ENCODE data around the gene TGFBR2.

Gene TGFBR2

DNA sequence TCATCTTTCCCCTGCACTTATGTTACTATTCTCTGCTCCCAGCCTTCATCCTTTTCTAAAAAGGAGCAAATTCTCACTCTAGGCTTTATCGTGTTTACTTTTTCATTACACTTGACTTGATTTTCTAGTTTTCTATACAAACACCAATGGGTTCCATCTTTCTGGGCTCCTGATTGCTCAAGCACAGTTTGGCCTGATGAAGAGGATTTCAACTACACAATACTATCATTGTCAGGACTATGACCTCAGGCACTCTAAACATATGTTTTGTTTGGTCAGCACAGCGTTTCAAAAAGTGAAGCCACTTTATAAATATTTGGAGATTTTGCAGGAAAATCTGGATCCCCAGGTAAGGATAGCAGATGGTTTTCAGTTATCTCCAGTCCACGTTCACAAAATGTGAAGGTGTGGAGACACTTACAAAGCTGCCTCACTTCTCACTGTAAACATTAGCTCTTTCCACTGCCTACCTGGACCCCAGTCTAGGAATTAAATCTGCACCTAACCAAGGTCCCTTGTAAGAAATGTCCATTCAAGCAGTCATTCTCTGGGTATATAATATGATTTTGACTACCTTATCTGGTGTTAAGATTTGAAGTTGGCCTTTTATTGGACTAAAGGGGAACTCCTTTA is 86.2 kb downstream of the TGFBR2 start:
- DNase-seq (ENCODE audit: low read depth) = no peak

DNA sequence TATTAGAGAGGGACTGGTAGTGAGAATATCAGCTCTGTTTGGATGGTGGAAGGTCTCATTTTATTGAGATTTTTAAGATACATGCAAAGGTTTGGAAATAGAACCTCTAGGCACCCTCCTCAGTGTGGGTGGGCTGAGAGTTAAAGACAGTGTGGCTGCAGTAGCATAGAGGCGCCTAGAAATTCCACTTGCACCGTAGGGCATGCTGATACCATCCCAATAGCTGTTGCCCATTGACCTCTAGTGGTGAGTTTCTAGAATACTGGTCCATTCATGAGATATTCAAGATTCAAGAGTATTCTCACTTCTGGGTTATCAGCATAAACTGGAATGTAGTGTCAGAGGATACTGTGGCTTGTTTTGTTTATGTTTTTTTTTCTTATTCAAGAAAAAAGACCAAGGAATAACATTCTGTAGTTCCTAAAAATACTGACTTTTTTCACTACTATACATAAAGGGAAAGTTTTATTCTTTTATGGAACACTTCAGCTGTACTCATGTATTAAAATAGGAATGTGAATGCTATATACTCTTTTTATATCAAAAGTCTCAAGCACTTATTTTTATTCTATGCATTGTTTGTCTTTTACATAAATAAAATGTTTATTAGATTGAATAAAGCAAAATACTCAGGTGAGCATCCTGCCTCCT is 87.2 kb downstream of the TGFBR2 start:
- DNase-seq (ENCODE audit: low read depth) = no peak

DNA sequence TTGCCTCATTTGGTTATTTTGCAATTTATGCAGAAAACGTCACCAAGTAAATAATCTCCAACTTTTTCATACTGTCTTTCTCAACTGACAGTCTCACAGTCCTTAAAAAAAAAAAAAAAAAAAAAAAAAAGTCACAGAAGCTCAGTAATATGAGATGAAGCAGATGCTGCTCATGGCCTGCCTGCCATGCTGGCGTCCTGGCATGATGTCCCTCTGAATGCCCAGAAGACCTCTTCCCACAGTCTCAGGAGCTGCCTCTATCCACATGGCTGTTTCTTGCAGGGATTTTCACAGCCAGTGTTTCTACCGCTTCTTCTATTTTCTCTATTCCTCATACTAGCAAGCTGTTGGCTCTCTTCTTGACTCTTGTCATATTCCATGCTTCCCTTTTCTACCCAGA is 87.7 kb downstream of the TGFBR2 start:
- DNase-seq (ENCODE audit: low read depth) = no peak

DNA sequence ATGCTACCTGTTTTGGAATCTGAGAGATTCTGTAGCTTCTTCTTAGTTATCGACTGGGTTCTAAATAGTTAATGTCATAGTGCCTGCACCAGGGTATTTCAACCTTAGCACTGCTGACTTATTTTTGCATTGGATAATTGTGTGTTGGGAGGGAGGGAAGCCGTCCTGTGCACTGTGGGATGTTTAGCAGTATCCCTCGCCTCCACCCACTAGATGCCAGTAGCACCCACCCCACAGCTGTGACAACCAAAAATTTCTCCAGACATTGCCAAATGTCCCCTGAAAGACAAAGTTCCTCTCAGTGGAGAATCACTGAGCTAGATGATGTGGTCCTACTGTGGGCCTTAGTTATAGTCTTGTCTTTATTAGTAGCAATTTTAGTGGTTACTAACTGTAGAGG is 88.3 kb downstream of the TGFBR2 start:
- no peak for DNase-seq (ENCODE audit: low read depth)

DNA sequence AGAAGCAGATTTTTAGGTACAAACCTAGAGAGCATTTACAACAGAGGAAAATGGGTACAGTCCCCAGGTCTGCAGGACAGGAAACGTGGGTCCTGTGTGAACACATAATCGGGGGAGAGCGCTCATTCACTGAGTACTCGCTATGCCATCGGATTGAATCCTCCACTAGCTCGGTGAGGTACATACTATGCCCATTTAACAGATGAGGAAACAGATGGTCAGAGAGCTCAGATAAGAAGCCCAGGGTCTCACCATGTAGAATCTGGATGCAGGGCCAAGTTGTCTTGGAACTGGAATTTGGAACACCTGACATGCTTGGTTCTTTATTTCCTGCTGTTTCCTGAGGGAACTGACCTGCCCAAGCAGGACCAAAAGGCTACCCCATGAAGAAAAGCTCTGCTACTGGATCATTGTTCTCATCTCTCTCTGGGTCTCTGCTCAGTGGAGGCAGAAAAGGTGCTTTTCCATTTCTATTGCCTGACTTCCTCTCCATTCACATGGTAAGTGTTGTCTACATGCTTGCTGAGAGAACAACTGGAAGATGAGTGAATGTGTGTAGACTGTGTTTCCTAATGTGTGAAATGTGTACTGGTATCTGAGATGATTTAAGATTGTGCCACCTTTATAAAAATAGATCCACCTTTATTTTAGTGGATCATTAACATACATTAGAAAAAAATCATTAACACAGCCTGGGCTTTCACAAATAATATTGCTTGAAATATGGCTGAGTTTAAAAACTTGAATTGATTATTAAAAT is 89.1 kb downstream of the TGFBR2 start:
- no peak for DNase-seq (ENCODE audit: low read depth)

DNA sequence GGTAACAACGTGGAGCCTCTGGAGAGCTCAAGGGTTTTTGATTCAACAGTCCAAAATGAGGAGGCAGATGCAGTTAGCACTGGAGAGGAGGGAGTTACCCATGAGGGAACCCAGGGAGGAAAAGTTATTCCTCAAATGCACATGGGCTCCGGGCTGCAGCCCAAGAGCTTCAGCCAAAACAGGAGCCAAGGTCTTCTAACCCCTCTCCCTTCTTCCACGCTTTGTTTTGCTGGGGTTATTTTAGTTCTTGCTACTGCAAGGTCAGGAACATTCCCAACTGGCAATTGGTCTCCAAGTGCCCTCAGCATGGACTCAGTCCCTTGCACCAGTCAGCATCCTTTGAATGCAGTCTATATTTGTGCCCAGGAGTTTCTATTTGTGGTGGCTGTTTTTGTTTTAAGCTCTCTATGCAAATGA is 90.0 kb downstream of the TGFBR2 start:
- DNase-seq (ENCODE audit: low read depth) = no peak

DNA sequence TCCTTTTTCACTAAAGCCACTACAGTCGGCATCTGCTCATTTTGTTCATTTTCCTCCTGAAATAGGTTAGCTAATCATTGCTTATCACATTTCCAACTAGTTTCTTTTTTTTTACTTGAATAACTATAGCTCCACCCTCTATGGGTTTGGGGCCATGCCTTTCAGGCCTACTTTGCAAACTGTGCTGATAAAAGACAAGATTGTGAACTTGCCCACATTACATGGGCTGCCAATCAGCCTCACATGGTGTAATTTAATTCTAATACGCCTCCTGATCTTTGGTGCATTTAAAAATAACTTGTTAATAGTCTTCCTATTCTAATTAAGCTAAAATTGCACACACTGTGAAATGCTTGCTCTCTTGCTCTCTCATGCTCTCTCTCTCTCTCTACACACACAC is 90.5 kb downstream of the TGFBR2 start:
- no peak for DNase-seq (ENCODE audit: low read depth)

DNA sequence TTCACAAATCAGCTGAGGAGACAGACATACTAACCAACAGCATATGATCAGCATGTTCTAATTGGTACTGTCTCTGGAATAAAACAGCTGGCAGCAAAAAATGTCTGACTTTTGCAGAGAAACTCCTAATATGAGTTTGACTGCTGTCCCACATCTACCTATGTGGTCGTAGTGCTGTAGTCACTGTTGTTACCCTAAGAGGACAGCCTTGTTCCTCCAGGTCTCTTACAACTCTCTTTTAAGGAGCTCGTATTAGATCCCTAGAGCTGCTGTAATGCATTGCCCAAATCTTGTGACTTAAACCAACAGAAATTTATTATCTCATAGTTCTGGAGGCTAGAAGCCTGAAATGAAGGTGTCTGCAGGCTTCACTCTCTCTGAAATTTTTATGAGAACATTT is 92.1 kb downstream of the TGFBR2 start:
- no peak for DNase-seq (ENCODE audit: low read depth)

DNA sequence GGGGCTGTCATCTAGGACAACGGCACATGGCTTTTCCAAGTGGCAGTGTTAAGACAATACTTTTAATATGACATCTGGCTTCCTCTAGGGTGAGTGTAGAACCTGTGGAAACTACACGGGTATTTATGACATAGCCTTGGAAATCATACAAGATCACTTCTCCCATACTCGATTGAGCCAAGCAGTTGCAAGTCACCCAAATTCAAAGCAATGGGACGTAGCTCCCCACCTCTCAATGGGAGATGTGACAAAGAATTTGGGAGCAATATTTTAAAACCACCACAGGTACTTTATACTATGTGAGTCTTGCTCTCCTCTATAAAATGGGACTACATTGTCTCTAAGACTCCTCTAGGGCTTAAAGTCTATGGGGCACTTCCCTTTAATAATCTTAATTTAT is 93.5 kb downstream of the TGFBR2 start:
- DNase-seq (ENCODE audit: low read depth) = no peak

DNA sequence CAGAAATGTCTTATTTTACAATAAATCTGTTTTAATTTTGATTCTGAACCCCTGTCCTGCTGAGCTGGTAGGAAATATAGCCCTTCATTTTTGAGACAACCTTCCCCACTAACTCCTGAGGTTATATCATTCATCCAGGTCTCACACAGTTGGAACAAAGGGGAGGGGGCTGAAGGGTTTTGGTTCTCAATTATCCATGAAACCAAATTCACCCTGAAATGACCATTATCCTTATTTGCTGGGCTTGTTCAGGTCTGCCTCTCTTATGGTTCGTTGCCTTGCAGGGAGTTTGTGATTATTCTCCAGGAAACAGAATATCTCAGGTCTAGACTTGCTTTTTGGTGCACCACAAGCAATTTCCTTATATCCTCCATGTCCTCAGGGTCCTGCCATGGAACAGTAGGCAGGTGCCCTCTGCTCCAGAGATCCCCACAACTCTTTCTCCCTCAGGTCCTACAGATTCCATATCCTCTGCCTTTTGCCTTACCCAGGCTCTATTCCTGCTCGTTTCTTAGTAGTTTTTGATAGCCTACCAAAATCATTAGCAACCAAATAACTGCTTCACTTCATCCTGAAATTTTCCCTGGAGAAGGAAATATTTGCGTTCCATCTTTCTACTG is 94.4 kb downstream of the TGFBR2 start:
- no peak for DNase-seq (ENCODE audit: low read depth)

DNA sequence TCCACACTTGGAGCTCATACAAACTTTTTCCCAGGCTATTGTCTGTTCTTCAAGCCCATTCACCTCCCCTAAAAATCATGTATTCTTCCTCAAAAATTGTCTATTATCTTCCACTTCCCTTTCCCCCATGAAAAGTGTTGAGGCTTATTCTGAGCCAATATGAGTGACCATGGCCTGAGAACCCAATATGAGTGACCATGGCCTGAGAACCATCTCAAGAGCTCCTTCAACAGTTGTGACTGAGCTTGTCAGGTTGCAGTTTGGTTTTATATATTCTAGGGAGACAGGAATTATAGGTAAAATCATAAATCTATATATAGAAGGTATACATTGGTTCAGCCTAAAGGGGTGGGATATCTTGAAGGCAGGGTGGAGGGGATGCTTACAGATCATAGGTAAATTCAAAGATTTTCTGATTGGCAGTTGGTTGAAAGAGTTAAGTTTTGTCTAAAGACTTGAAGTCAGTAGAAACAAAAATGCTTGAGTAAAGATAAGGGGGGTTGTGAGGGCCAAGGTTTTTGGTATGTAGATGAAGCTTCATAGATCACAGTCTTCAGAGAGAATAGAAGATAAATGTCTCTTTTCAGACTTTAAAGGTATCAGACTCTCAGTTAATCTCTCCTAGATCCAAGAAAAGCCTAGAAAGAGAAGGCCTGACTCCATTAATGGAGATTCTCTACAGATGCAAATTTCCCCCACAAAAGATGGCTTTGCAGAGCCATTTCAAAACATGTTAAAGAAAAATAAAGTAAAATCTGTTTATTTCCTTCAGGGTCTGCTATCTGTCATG is 95.8 kb downstream of the TGFBR2 start:
- DNase-seq (ENCODE audit: low read depth) = no peak

DNA sequence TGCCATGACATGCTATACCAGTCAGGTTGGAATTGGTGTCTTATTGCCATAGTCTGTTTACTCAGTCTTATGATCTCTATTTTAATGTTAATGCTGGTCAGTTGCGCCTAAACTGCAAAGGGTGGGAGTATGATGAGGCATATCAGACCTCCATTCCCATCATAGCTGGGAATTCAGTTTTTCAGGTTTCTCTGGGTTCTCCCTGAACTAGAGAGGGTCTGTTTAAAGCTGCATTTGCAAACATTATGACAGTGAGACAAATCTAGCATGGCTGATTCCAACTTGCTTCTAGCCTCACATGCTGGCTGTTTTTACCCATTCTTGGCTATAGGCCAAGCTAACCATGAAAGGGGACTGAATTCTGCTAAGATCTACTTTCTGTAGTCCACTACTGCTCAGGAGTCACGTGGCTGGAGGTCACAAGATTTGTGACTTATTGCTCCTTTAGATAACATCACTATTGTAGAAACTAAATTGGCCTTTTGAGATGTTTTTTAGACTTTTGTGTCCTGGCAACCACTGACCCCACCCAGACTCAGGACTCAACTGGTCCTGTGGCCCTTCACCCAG is 96.5 kb downstream of the TGFBR2 start:
- DNase-seq (ENCODE audit: low read depth) = no peak

DNA sequence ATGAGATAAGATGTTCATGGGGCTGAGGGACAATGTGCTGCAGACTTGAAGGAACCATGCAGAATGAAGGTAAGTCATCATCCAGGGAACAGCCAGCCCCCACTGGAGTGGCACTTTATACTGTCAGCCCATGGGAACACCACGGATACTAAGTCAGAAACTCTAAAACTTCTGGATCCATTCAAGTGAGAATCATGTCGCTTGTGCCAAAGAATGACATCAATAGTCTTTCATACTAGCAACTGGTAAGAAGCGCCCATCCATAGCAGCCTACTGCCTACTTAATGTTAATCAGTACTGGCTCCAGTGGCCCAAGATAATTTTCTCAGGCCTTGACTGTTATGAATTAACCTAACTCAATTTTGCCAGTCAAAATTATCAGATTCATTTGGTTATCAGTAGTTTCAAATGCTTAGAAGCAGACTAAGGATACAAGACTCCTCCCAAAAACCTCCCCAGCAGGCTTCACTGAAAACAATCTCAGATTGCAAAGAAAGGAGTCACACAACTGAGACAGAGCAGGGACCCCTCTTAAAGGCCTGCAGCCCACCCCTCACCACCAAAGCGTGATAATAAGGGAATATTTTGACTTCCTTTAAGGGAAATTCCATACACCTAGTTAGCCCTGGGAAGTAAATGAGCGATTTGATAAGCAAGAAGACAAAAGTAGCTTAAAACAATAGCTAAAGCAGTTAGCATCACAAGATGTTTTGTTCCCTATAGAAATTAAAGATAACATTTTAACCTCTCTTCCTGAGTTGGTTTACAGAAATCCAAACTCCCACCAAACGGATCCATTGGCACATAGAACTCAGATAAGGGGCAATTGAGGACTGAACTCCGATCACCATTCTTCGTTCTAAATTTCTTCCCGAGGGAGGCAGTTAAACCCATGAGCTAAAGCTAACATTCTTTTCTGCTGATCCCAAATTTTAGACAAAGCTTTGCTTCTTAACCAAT is 98.8 kb downstream of the TGFBR2 start:
- DNase-seq (ENCODE audit: low read depth) = no peak

DNA sequence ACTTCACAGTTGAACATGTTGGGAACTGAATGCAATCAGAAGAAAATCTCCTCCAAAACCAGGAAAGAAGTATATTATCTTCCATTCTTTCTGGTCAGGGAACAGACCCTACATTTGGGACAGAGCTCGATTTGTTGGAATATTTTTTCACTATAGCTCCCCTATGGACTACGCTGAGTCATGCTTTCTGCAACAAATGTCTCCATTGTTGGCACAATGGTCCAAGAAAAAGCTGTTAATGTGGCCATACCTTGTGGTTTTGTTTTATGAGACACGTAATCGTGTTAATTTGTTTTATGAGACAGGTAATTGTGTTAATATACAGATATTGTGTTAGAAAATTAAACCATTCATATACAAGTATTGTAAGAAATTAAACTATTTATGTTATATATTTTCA is 101.4 kb downstream of the TGFBR2 start:
- DNase-seq (ENCODE audit: low read depth) = no peak

DNA sequence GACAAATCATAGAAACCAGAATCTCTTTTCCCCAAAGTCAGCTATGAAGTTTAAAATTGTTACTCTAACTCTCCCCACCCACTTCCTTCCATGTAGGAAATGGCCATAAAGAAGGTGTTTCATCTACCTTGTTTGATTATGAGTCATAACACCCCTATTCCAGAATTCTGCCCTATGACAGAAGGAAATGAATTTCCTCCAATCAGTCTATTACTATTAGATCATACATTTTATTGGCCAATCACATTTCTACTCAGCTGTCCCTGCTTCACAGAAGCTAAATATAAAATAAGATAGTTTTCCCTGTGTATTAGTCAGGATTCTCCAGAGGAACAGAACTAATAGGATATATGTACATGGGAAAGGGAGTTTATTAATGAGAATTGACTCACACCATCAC is 102.1 kb downstream of the TGFBR2 start:
- DNase-seq (ENCODE audit: low read depth) = no peak

DNA sequence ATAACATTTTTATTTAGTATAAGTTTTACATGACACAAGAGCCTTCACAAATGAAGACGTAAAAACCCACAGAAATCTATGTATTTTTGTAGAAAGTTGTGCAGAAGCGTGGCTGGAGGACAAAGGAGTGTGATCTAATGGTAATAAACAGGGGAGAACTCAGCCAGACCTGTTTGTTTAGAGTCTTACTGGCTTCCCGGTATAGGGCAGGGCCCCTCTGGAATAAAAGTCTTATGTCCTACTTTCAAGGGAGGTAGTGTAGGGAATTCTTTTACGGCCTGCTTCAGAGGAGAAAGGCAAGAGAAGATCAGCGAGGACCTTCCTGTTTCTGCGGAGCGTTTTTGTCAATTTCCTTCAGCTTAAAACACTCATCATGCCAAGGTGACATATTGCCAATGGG is 103.6 kb downstream of the TGFBR2 start:
- DNase-seq (ENCODE audit: low read depth) = no peak

DNA sequence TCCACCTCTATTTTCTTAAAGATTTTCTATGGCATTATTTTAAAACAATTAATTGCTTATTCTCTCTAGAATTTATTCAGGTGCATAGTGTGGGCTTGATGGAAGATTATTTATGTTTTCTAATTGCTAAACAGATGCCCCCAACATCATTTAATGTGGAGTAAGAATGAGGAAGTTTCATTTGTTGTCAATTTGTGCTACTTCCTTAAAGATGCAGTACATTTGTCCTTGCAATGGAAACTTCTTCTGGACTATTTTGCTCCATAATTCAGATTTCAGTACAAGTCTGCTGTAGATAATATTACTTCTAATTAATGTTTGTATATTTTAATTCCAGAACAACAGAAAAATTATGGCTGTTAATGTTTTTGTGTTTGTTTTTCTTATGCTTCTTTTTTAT is 104.8 kb downstream of the TGFBR2 start:
- DNase-seq (ENCODE audit: low read depth) = no peak

DNA sequence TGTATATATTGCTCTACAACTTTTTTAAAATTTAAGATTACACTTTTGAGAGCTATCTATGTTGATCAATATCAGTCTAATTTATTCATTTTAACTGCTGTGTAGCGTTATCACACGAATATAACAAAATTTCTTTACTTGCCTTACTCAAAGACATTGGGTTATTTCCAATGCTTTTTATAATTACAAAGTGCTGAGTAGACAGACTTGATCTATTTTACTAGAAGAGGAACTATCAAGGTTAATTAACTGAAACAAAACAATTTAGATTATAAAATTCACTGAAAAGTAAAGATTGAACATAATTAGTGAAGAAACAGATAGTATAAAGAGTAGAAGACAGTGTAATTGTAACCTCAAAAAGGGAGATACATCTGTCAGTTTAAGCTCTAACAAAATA is 105.5 kb downstream of the TGFBR2 start:
- DNase-seq (ENCODE audit: low read depth) = no peak

DNA sequence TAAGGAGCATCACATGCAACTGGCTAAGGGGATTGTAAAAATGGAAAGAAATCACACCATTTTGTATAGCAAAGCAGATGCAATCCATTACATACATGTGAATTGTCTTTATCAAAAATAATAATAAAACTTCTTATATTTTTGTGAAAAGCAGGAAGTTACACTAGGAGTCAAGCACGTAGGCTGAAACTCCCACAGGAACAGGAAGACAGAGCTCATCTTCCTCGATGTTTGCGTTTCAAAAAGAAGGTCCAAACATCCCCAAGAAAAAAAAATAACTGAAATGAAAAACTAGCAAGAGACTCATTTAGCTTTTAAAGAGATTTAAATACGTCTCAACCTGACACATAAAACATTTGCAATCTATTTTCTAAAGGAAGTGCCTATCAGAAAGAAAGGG is 106.6 kb downstream of the TGFBR2 start:
- no peak for DNase-seq (ENCODE audit: low read depth)

DNA sequence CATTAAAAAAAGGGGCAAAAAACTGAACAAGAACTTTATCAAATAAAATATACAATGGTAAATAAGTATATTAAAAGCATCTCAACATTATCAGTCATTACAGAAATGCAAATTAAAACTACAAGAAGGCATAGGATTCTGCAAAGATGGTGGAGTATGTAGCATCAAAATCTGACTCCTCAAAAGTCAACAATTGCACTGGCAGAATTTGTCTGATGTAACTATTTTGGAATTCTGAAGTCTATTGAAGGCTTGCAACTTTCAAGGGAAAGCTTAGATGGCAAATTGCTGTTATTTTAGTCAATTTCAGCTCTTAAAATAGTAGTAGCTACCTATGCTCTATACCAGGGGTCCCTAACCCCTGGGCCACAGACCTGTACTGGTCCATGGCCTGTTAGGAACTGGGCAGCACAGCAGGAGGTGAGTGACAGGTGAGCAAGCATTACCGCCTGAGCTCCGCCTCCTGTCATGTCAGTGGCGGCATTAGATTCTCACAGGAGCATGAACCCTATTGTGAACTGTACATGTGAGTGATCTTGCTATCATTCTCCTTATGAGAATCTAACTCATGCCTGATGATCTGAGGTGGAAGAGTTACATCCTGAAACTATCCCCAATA is 107.6 kb downstream of the TGFBR2 start:
- DNase-seq (ENCODE audit: low read depth) = no peak

All from stimulated activated CD8-positive, alpha-beta memory T cell treated with anti-CD3 and anti-CD28 coated beads, Interleukin-4, amount 100 ng/mL, for 24 hours (primary cell).